GM21526 (cell line): Measurements from ENCODE around the gene KCNJ6.

Experiments
- ATAC-seq: cut with Tn5 transposase; IDR thresholded peaks from one replicate; pipeline ENCODE4 v1.9.1; 2021; ENCODE audit warnings: moderate library complexity; ENCODE audit not compliant: unreplicated experiment, low FRiP score

Gene KCNJ6

GRCh38 chr21:37561941-37562919, 354.0 kb downstream of the KCNJ6 start:
- ATAC-seq, result no peak

DNA sequence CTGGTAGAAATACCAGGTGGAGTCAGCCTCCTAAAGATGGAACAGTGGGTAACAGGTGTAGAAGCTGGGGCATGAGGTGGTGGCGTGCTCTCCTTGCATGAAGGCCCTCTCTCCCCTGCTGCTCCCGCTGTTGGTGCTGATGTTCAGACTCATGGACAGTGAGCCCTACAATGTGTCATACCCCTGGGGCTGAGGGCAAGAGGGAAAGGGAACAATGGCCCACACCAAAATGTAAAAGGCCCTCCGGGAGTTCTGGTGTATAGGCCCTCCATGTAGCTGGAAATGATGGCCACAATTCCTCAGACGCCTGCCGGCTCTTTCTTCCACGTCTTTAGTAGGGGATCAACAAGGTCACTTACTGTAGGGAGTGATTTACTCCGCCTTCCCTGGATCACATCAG, 354.8 kb downstream of the KCNJ6 start:
- ATAC-seq, result no peak

GRCh38 chr21:37560385-37560784, 355.9 kb downstream of the KCNJ6 start:
- ATAC-seq, result no peak

- ATAC-seq, result no peak
Observed at GRCh38 chr21:37558676-37559211, 357.5 kb downstream of the KCNJ6 start.
